DMS114 treated with DMSO at 0.1 percent for 48 hours (cell line): ENCODE results near the gene PHGDH.

Source experiments
- DNase-seq: peaks from one replicate; lab custom pipeline; 2025; ENCODE audit not compliant: unreplicated experiment; lab: John Stamatoyannopoulos, UW

PHGDH gene

GRCh38 chr1:119758584-119758983, 46.9 kb downstream of the PHGDH start:
- no peak for DNase-seq

- no peak for DNase-seq
These were observed 50.7 kb downstream of the PHGDH start for GRCh38 chr1:119762409-119762808.

- DNase-seq = no peak
These were observed 51.2 kb downstream of the PHGDH start for GRCh38 chr1:119762953-119763352.

DNA sequence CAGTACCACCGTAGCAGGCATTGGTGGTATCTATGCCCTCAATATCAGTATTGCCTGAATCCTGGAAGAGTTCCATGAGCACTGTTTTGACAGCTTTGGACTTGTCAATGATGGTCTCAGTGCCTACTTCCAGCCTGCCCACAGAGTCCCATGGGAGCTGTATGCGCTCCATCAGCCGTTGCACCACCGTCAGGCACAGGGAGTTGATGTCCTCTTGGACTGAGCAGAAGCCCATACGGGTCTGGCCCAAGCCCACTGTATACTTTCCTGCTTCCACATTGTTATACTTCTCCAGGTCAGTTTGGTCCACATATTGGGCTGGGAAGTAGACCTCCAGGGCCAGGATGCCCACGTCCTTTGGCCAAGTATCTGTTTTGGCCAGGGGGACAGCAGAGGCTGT, 52.5 kb downstream of the PHGDH start:
- no peak for DNase-seq

- no peak for DNase-seq
These were observed 54.6 kb downstream of the PHGDH start for GRCh38 chr1:119766374-119766794.

DNA sequence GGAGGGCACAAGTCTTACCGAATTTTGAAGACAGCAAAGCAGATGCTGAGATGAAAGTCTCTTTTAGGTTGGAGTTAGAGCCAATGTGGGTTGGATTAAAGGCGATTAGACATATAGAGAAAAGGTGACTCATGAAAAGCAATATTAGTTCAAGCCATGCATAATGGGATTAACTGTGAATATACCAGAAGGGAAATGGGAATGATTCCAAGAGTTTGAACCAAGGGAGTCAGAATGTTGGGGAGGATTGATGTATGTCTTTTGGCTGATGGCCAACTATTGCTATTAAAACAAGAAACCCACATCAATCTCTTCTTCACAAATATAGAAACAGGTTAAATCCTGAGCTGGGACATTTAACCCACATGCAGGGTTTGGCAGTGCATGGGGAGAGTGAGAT, 55.8 kb downstream of the PHGDH start:
- DNase-seq = no peak

DNA sequence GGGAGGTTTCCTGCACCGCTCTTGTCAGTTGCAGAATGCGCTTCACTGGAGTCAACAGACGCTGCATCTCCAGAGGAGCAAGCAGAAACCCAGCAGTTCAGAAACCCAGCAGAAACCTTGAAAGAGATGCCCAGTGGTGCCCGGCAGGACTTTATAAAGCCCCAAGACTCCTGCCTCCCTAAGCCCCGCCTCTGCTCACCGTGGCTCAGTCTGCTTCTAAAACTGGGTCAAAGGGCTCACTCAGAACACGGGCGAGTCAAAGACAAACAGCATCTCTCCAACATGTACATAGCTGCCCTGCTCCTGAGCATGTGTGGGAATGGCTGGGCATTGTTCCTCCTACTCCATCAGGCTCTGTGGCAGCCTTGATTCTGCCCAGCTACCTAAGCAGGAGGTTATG, 57.0 kb downstream of the PHGDH start, which contains the start of gene HMGCS2:
Gene HMGCS2, minus strand, starts transcription at position 128 of the 400 bp plus-strand sequence. Its CDS starts 61 bp downstream, at position 67.
- DNase-seq = no peak

DNA sequence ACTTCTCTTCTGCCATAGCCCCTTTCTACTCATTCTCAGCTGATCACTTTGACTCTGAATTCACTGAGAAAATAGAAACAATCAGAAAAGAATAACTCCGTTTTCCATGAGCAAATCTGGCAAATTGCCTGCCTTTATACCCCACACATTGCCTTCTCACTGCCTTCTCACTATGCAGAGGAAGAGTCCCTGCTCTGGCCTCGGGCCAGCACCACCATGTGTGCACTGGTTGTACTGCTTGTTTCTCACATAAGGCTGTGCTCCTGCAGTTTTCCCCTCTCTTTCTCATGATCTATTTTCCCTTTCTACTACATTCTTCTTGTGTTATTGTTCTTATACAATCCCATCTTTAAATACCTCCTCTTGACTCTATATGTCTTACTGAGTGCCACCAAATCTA, 59.3 kb downstream of the PHGDH start:
- DNase-seq = no peak

- DNase-seq = no peak
These were observed 60.0 kb downstream of the PHGDH start for GRCh38 chr1:119771770-119772169.

GRCh38 chr1:119772298-119772697, 60.6 kb downstream of the PHGDH start:
- no peak for DNase-seq

DNA sequence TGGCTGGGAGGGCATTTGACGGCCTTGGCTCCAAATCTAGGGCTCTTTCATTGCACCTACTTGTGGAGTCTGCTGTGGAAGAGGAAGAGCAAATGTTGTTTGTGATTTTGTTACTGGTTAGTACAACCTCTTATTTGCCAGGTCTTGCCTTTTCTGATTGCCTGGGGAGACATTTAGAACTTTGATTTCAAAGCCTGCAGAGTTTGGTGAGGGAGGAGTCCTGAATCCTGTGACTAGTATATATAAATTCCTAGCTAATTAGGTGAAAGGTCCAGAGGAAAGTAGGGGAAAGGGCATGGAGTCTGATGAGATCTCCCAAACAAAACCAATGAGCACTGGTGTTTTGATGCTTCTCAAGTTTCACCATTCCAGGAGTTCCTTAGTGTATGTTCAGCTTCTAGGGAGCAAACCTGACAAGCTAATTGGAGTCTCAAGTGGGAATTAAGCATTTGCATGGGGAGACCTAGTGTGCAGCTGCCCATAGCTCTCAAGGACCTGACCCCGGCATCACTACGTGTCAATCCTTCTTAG, 62.0 kb downstream of the PHGDH start:
- no peak for DNase-seq

DNA sequence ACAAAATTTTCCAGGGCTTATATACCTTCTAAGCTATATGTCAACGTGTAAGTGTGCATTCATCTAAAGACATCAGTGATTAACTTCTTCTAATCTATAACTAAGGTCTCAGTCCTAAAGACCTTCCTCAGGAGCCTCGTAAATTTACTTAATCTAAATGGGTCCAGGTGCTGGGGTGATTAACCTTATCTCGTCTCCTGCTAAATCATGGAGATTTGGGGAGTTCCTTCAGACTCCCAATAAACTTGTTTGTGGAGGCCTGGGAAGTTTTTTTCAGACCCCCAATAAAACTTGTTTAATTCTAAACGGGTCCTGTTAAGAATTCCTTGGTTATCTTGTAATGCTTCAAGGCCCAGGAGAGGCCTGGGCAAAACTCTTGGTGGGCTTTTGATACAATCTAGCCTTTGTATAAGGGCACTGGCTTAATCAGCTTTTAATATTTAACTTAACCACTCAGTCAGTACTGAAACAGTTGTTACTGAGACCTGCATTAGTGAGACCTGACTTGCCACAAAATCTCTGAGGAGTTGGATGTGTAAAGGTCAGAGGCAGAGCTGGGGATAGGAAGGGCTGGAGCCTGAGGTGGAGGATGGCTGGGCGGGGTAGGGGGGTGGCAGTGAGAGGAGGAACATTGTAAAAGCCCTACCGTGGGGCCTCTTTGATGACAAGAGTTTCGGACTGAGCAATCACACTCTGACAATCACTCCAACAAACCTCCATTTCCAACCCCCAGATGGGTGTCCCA, 63.2 kb downstream of the PHGDH start:
- DNase-seq = no peak

- no peak for DNase-seq
These were observed 66.6 kb downstream of the PHGDH start for GRCh38 chr1:119778359-119778758.

DNA sequence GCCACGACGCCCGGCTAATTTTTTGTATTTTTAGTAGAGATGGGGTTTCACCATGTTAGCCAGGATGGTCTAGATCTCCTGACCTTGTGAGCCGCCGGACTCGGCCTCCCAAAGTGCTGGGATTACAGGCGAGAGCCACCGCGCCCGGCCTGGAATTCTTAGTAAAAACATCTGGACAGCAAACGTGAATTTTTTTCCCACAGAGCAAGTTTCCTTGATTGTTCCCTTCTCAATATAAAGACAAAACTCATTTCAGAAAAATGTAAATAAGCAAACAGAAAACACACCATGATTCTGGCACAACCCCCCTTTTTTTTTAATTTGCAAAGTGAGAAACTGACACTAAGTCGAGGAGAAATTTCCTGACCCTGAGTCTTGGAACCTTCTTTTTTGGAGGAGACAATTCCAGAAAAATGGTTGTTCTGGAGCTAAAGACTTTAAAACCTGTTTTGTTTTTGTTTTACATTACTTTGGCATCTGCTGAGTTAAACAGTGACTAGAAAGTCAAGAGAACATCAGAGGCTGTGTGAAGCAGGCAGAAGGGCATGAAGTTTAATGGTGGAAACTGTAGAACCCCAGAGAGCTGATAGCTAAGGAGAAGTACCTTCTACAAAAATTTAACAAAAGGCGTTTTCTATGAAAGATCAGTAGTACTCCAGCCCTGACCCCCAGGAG, 67.3 kb downstream of the PHGDH start:
- DNase-seq = no peak

DNA sequence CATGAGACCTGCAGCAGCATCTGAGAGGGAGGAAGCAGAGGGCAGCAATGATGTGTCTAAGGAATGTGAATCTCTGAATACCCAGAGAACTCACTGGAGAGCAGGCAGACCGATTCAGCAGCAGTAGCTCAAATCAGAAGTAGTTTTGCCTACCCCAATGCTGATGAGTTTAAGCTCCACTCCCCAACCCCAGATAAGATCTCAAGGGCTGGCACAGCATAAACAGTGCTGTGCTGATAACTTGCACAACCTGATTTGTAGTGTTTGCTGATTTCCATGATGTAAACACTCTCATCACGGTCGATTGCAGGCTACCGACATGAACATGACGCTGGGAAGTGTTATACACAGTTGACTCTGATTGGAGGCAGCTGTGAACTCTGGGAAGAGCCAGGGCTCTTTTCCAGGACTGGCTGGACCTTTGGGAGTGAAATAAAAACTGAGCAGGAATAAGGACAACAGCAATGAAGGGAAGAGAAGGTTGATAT, 68.2 kb downstream of the PHGDH start:
- DNase-seq = no peak

DNA sequence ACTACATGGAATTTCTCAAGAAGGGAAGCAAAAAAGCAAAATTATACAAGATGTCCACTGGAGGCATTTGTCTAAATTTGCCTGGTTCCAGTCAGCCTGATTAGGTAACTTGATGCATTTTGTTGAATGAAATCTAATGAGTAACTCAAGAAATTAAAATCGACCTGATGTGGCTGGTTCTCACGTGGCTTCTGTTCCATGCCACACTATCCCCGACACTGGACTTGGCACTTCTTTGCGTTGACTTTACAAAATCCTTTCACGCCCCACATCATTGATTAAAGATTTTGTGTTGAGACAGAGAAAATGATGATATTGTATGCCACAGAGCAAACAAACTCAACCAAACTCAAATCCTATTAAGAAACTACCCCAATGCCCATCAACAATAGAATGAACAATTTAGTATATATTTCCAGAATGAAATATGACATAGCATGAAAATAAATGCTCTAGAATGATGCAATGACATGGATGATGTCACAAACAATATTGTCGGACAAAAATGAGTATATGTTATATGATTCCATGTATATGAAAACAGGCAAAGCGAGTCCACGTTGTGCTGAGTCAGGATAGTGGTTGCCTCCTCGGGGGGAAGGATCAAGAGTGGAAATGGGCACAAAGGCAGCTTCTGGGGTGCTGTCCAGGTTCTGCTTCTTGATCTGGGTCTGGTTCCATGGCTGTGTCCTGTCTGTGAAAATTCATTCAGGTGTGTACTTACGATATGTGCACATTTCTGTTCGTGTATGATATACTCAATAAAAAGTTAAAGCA, 69.9 kb downstream of the PHGDH start:
- no peak for DNase-seq

- no peak for DNase-seq
These were observed 71.0 kb downstream of the PHGDH start for GRCh38 chr1:119782631-119783325.

- DNase-seq = no peak
These were observed 71.8 kb downstream of the PHGDH start for GRCh38 chr1:119783354-119784185.

- no peak for DNase-seq
These were observed 72.6 kb downstream of the PHGDH start for GRCh38 chr1:119784191-119784781.
